NCI-H82 (cell line): ENCODE measurements around the gene LSM8.
A peak's percentile ranks its signal among the peaks of the same experiment; 100 is the strongest.
"Not testable (repeated sequence)": the region's sequence is repeated elsewhere in the genome, so short reads cannot be mapped to it uniquely, and the experiment has no call there.

Source experiments
- DNase-seq: peaks from one replicate; lab custom pipeline; 2025; lab: John Stamatoyannopoulos, UW

The LSM8 gene

DNA sequence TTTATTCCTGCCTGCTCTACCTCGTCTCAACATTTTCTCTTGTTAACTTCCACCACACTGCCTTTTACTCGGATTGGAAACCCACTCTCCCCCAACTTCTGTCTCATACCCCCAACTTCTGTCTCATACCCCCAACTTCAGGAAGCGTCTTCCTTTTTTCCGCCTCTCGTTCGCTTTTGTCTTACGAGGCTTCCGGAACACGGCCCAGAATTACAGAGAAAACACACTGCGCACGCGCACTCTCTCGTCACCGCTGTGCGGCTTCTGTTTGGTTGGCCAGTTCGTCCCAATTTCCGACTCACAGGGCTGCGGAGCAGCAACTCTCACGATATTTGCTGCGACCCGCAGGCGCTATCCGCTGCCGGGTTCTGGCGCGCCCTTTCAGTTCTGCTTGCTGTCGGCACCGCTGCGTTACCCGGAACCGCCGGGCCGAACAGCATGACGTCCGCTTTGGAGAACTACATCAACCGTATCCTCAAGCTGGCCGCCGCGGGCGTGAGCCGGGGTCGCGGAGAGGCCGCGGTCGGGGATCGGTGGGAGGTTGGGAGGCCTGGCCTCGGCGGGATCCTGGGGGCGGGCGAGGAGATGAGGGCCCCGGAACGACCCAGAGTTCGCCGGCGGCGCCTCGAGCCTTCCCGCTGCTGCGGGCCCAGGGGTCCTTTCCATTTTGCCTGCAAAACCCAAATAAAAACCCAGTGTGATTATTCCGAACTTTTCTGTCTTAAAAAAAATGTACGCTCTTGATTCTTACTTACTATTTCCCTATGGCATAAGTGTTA is at the start of gene LSM8:
TSS of gene LSM8 (plus strand) at position 379 of the 779 bp plus-strand sequence. CDS start at position 439, 60 bp downstream.
- DNase-seq: peak; percentile 97

DNA sequence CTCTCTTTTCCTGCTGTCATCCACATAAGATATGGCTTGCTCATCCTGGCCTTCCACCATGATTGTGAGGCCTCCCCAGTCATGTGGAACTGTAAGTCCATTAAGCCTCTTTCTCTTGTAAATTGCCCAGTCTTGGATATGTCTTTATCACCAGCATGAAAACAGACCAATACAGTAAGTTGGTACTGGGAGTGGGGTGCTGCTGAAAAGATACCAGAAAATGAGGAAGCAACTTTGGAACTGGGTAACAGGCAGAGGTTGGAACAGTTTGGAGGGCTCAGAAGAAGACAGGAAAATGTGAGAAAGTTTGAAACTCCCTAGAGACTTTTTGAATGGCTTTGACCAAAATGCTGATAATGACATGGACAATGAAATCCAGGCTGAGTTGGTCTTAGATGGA is 49.5 kb upstream of the LSM8 start:
- DNase-seq: not testable (repeated sequence)

DNA sequence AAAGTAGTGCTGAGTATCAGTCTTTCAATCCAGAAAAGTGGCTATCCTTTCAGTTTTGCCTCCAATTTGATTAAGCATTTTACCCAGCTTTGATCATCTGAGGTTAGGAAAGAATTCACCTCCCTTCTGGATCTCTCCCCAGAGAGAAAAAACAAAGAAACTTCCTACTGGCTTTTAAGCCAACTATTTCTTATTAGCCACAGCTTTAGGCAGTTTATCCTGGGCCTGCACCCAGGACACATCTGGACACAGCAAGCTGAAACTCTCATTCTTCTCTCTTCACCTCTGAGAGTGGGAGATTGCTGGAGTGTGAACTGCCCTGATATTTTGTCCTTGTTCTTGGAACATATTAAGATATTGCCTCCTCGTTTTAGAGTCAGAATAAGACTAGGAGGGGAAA is 43.5 kb upstream of the LSM8 start:
- no peak for DNase-seq

DNA sequence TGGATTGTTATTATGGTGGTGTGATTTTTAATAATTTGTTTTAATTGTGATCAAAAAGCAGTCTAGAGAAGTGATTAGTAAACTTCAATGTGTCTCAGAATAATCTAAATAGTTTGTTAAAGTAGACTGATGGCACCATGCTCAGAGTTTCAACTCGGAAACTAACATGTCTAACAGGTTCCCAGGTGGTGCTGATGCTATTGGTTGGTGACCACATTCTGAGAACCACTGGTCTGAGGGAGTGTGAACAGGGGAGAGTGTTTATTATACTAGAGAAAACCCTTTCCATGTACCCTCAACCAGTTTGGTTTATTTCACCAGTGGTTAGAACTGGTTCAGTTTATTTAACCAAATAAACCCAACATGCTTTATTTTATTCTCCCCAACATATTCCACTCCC is 42.0 kb upstream of the LSM8 start:
- no peak for DNase-seq

DNA sequence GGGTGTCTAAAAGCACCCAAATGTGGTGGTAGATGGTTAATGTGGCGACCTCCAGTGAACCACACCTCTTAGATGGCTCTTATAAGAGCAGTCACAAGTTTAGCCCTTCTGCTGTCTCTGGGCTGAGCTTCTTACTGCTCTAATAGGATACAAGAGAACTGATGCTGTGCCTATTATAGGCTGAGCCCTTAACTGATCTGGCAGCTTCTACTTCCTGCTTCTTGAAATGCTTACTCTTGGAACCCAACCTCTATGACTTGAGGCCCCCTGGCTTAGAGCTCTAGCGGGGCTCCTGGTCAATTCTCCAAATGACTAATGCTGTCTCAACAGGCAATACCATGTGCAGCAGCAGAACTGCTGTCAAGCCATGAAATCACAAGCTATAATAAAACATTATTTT is 35.0 kb upstream of the LSM8 start:
- peak; percentile 86 for DNase-seq

DNA sequence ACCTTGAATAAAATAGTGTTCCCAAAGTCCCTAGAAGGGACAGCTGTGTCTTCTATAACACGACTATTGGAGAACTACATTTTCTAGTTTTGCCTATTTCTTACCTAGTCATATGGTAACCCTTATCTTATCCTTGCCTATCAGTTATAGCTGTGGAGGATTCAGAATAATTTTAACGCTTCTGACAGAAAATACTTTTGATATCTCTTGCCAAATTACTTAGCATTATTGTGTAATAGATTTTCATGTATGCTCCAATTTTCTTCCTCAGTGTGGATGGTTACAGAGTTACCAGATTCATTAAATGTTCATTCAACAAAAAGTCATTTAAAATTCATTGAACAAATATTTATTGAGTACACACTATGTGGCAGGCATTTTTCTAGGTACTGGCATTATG is 34.6 kb upstream of the LSM8 start:
- DNase-seq: no peak

DNA sequence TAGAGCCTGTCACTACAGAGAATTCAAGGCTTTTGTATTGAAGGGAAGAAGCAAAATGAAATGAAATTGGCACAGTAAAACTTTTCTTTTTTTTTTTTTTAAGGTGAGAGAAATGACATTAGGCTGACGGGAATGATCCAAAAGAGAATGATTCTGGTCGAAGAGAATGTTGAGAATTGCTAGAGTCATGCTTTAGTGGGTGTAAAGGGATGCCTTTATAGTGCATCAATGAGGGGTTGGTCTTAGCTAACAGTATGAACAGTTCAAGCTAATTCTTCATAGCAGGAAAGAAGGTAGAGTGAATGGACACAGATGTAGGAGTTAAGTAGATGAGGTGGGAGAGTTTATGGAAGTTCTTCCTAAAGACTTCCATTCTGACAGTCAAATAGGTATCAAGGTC is 32.3 kb upstream of the LSM8 start:
- DNase-seq: no peak

DNA sequence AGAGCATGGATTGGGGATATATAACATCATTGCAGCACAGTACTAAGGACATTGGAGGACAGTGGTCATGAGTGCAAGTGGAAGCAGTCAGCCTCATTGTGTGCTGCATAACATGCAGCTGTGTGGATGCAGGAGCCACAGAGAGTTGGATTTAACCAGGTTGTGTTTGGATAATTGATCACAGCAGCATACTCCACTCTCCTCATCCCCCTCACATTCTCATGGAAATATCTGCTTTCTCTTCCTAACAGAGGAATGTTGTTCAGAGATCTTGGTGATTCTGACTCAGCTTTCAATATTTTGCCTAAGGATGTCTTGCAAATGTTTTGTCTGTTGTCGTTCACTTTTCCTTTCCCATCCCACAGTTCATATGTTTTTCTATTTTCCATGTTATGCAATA is 31.8 kb upstream of the LSM8 start:
- no peak for DNase-seq

DNA sequence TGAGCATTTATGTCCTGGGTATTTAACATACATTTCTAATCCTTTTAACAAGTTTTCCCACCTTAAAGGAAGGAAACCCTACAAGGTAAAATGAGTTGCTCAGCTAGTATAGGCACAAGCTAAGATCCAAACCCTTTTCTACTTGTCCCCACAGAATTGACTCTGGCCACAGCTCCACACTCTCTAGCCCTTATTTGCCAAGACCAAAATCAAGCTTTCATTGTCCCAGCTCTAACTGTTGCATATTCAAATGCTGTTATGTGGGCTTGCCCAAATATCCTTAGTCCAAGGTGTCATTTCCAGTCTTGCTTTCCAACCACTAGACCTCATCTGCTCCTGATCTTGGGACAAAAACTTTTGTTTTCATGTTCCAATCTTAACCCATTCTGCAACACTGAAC is 31.3 kb upstream of the LSM8 start:
- no peak for DNase-seq

DNA sequence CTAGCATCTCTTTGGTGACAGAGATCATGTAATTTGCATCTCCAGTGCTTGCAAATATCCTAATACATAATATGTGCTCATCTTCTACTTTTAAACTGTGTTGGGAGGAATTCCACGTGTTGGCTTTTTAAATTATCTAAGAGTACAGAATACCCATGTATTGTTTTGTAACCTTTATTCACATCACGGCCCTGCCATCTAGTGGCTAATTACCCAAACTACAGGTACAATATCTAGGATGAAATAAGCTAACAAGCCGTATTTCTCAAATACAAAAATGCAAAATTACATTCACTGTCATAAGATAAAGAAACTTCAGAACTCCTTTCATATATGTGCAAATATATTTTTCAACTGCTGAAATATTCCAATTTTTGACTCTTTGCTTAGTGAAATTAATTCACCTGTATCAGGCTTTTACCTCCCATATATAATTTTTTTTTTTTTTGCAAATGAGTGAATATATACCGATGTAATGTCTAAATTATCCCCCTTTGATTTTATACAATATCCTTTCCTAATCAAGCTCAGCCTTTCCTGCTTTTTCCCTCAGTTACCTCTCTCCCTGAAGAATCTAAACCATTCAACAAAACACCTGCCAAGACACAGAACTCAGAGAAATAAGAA is 30.3 kb upstream of the LSM8 start:
- peak; percentile 59 for DNase-seq

DNA sequence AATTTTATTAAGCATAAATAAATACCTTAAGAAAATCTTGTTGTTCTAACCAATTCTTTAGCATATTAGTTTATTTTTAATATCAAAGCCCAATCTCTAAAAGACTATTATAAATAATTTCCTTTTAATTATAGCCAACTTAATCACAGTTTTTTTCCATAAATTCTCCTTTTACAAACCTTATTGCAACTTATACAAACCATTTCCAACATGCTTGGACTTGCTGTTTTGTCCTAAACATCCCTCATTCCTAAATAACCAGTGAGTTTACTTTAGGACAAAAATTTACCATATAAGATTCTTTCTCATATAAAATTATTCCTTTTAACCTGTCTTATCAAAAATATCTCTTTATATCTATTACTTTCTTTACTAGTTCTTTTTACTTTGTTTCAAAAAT is 25.2 kb upstream of the LSM8 start:
- peak; percentile 12 for DNase-seq

DNA sequence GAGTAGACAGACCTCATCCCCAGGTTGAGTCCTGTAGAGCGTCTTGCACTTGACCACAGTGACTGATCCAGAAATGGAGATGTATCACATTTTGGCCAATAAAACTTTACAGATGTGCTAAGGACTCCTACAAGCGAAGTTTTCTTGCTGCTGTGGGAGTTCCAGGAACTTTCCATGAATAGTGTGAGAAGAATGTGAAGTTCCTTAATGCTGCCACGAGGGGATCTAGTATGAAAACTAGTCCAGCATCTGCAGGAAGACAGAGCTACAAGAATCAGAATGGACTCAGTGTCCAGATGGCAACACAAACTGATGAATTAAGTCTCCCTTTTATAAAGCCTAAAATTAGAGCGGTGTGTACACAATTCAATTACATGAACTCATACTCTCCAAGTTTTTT is 14.8 kb upstream of the LSM8 start:
- peak; percentile 19 for DNase-seq

DNA sequence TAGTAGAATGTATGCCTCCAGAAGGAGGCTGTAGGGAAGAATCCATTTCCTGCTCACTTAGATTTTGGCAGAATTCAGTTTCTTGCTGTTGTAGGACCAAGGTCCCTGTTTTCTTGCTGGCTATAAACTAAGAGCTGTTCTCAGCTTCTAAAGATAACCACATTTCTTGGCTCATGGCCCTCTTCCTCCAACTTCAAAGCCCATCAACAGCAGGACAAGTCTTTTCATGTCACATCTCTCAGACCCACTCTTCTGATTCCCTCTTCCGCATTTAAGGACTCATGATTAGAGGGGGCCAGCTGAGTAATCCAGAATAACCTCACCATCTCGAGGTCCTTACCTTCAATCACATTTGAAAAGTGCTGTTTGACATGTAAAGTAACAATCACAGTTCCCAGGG is 8.2 kb upstream of the LSM8 start:
- no peak for DNase-seq

DNA sequence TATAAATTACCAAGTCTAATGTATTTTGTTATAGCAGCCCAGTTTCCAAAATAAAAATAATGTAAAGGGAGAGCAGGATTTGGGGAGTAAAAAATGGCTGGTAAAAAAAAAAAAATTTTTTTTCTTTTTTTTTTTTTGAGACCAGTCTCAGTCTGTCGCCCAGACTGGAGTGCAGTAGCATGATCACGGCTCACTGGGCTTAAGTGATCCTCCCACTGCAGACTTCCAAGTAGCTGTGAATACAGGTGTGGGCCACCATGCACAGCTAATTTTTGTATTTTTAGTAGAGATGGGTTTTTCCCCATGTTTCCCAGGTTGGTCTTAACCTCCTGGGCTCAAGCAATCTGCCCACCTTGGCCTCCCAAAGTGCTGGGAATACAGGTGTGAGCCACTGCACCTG is 4.8 kb upstream of the LSM8 start:
- no peak for DNase-seq

DNA sequence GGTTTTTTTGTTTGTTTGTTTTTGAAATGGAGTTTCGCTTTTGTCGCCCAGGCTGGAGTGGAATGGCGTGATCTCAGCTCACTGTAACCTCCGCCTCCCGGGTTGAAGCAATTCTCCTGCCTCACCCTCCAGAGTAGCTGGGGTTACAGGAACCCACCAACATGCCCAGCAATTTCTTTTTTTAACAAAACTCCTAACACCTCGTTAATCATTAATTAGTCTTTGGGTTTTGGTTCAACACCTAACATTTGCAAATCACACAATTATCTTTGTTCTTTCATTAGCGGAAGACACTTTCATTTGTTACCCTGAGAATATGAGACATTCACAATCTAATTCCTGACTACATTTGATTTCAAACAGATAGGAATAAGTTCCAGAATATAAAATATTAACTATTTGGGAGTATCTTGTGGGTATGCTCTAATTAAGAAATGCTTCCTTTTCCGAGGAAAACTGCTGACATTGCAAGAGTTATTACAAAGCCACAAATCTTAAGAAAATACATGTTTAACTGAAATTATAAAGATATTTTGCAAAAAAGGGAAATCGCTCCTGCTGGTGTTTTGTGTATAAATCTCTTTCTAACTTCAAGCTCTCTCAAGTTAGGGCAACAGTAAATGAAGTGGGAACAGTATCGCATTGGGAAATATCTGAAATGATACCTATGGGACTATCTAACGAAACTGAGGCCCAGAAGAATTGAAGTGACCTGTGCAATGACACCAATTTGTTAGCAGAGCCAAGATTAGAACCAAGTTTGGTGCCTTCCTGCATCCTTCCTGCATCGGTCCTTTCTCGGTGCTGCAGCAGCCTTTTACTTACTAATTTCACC is 1.2 kb upstream of the LSM8 start:
- no peak for DNase-seq

DNA sequence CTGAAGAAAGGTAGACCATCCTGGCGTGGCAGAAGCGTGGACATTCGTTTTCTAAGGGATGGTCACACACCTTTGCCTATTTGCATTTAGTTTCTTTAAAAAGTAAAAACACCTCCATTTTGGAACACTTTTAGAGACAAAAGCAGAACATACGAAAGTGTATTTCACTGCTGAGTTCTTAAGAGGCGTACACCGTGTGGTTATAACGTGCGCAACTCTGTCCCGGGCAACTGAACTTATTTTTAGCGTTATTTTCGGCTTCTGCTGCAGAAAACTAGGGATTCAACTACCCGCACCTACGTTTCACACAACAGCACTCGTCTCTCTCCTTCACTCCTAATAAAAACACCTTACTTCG is 557 bp upstream of the LSM8 start:
- peak; percentile 37 for DNase-seq

DNA sequence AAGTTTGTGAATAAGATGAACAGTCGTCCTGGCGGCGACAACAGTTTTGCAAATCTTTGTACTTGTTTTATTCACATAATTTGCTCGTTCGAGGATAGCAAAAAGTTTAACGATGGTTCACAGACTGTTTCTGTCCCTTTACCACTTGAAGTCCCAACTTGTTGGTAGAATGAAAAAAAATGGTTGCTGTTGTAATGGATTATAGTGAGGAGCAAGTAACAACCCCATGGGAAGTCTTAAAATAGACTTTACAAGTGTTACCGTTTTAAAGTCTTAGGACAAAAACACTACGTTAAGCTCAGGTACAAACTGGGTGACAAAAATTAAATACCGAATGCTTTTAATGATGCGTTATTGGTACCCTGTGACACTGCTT is 589 bp downstream of the LSM8 start:
- no peak for DNase-seq

DNA sequence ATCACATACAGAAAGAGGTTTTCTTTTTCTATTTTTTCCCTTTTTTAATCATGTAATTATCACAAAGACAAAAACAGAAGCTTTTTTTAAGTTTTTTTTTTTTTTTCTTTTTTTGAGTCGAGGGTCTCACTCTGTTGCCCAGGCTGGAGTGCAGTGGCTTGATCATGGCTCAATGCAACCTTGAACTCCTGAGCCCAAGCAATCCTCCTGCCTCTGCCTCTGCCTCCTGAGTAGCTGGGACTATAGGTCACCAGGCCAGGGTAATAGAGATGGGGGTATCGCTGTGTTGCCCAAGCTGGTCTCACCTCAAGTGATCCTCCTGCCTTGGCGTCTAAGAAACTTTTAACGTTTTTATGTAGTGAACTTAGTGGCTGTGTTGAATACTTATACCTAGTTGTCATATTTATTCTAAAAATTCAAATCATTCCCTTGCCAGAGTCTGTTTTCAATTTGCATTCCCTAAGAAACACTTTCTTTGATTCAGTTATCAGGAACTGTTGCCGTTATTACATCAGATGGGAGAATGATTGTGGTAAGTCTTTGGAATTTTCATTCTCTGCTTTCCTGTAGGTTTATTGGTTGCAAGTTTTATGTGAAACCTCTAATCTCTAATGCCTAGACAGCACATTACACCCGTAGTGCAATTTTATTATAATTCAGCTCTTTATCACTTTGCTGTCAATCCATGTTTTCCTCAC is 1.3 kb downstream of the LSM8 start:
- peak; percentile 2 for DNase-seq

DNA sequence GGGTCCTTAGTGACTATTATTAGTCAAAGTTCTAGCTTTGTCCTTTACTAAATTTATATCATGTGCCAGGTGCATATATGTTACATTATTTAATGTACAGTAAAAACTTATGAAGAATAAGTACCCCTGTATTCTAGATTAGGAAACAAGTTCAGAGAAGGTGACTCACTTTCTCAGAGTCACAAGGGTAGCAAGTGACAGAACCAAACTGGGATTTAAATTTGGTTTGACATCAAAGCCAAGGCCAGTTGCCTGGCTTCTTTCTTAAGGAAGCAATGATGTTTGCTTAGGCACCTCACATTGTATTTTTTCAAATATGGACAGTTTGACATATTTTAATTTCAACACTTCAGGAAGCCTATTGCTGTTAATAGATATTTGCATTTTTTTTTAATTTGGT is 2.5 kb downstream of the LSM8 start:
- DNase-seq: no peak

DNA sequence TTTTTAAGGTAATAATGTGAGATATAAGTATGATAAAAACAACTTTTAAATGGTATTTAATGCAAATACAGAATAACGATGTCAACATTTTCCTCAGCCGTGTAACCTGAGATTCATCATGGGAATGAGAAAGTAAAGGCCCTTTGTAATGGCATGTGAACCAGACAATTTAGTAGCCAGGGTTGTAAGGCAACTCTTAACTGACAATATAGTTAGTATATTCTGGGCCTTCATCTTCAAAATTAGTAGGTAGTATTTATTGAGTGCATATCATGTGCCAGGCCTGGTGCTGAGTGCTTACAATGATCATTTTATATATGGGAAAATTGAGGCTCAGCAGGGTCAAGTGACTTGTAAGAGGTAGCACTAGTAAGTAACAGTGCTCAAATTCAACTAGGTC is 10.6 kb downstream of the LSM8 start:
- DNase-seq: no peak

DNA sequence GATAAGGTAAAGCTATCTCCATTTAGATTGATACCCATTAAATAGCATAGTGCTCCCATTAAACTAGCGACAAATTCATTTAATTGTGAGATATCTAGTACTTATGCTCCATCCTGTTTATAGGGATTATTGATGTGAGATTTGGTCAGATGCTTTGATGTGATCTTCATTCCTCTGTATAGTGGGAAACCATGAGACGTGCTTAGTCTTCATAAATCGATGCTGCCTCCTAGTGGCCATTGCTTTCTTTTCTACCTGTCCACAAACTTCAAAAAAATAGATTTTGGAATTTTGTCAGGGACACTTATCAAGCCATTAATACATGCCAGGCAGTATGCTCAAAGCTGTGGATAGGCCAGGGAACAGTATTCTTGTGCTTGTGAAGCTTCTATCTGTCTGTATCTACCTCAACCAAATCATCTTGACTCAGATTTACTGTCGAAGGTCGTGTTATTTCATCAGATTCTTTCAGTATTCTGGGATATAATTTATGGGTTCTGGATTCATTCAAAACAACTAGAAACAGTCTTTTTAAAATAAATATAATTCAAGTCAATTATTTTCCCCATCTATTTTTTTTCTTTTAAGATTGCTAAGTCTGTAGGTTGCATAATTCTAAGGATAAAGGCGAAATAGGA is 12.0 kb downstream of the LSM8 start:
- DNase-seq: peak; percentile 86

DNA sequence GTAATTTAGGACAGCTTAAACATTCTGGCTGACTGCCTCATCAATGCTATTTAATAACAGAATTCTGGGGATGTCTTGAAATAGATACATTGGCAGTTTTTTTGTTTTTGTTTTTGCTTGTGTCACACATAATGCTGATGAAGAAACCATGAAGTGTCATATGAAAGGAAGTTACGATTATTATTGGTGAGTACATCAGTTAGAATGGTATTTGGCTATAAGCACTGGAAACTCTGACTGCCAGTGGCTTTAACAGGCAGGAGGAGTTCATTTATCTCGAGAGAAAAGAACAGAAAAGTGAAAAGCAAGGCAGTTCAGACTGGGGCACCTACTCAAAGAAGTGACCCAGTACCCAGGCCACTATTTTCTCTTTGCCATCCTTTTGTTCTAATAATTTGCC is 18.1 kb downstream of the LSM8 start:
- DNase-seq: no peak
